Measurements from ENCODE around the gene HSD3B1. TPM values are rescaled to one million over a fixed set of nuclear protein-coding genes. Genes with fewer than 3 reads are reported as not detected.

Gene HSD3B1
- total RNA-seq (not detected), polyA plus RNA-seq (not detected)
- long read RNA-seq, donor 1: 0 reads
- long read RNA-seq, donor 2: 0 reads
- long read RNA-seq, donor 3: 0 reads

DNA sequence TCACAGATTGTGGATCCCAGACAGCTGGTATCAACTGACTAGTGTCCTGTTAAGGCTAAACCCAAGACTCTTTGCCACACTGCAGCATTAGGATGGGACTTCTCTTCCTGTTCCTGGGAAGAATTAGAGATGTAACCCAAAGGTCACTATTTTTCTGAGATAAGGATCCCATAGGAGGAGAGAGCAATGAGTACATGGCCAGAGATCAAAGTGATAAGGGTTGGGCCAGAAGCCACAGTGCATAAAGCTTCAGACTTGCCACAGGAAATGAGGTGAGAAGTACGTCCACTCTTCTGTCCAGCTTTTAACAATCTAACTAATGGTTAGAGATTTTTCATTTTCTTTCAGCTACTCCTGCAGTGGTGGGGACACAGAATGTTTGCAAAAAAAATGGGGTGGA, at the start of gene HSD3B1:
TSS of gene HSD3B1 (plus strand) at position 270 of the 400 bp plus-strand sequence. CDS start 267 bp downstream, outside the sequence.
- Histone ChIP-seq H3K4me1 (no peaks in the 10 kb centered on the region), H3K9me3 (peaks cover 0 to 4% (median 0%) of the 10 kb centered on the region in 12 donors), H3K27me3 (no peaks in the 10 kb centered on the region), H3K4me3 (no peak within 1 kb of the TSS), H3K36me3 (no peaks in the 10 kb centered on the region), H3K27ac (no peak within 1 kb of the TSS)
- ATAC-seq (no peak), DNase-seq (no peak)
- TF ChIP-seq, protein P1, sequence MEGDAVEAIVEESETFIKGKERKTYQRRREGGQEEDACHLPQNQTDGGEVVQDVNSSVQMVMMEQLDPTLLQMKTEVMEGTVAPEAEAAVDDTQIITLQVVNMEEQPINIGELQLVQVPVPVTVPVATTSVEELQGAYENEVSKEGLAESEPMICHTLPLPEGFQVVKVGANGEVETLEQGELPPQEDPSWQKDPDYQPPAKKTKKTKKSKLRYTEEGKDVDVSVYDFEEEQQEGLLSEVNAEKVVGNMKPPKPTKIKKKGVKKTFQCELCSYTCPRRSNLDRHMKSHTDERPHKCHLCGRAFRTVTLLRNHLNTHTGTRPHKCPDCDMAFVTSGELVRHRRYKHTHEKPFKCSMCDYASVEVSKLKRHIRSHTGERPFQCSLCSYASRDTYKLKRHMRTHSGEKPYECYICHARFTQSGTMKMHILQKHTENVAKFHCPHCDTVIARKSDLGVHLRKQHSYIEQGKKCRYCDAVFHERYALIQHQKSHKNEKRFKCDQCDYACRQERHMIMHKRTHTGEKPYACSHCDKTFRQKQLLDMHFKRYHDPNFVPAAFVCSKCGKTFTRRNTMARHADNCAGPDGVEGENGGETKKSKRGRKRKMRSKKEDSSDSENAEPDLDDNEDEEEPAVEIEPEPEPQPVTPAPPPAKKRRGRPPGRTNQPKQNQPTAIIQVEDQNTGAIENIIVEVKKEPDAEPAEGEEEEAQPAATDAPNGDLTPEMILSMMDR (IDR thresholded peaks at IDR 0.05): no peak
- intact Hi-C loops (cut with DNase I): no loop called here
- 50 to 64% (median 61%) methylated on average over 1 of the region's 1 CpG for WGBS, 4 donors

DNA sequence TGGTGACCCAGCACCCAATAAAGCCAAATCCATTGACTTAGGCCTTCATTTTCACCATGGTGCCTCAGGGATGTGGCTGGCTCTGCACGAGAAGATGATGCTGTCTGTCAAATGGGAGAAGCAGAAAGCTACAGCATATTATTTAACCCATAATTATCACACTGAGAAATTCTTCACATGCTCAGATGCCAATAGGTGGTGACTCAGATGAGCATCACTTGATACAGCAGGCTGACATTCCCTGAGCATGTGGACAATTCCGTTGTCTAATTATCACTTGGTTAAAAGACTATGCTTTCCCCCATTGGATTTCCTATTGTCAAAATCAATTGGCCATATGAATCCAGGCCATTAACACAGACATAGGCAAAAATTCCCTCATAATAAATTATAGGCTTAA, 44.0 kb upstream of the HSD3B1 start:
- Histone ChIP-seq H3K27ac (no peak overlapping the region), H3K9me3 (no peaks in the 10 kb centered on the region), H3K4me1 (no peaks in the 10 kb centered on the region), H3K27me3 (peaks cover 0 to 3% (median 0%) of the 10 kb centered on the region in 9 donors), H3K4me3 (no peak overlapping the region), H3K36me3 (no peaks in the 10 kb centered on the region)
- 77 to 87% (median 82%) methylated on average over 2 of the region's 2 CpGs for WGBS, 4 donors
- TF ChIP-seq, protein P1 (IDR thresholded peaks at IDR 0.05): no peak
- no peak for TF ChIP-seq POLR2A (IDR thresholded peaks at IDR 0.05)
- ATAC-seq: no peak
- intact Hi-C loops (cut with DNase I): no loop called here
- no peak for DNase-seq

DNA sequence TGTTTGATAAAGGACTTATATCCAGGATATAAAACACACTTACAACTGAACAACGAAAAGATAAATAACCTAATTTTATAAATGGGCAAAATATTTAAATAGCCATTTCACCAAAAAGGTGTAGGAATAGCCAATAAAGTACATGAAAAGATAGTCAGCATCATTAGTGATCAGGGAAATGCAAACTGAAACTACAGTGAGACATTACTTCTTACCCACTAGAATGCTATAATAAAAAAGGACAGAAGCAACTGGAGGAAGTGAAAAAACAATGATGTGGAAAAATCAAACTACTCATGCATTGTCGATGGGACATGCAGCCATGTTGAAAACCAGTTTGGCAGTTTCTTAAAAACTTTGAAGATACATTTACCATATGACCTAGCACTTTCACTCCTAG, 43.4 kb upstream of the HSD3B1 start:
- DNase-seq (no peak), ATAC-seq (no peak)
- peaks cover 0 to 3% (median 0%) of the 10 kb centered on the region in 9 donors for H3K27me3 ChIP-seq
- intact Hi-C loops (cut with DNase I): no loop called here
- no peaks in the 10 kb centered on the region for H3K9me3 ChIP-seq
- 54 to 88% (median 83%) methylated on average over 2 of the region's 2 CpGs for WGBS, 4 donors
- TF ChIP-seq POLR2A (IDR thresholded peaks at IDR 0.05): no peak
- TF ChIP-seq, protein P1 (IDR thresholded peaks at IDR 0.05): no peak
- no peak overlapping the region for H3K27ac ChIP-seq
- H3K36me3 ChIP-seq: no peaks in the 10 kb centered on the region
- no peaks in the 10 kb centered on the region for H3K4me1 ChIP-seq
- H3K4me3 ChIP-seq: no peak overlapping the region

DNA sequence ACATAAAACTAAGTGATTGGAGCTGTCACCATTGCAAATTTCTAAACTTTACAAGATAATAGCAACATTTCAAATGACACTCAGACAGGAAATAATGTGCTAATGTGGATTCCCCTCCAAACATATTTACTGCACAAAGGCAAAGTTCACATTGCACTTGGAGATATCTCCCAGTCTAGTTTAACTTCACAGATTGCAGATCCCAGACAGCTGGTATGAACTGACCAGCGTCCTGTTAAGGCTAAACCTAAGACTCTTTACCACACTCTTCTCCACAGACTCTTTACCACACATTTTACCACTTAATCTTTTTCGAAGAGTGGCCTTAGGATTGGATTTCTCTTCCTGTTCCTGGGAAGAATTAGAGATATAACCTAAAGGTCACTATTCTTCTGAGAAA, 40.6 kb upstream of the HSD3B1 start:
- intact Hi-C loops (cut with DNase I): no loop called here
- Histone ChIP-seq H3K27ac (no peak overlapping the region), H3K36me3 (no peaks in the 10 kb centered on the region), H3K4me3 (no peak overlapping the region), H3K4me1 (no peaks in the 10 kb centered on the region), H3K27me3 (no peaks in the 10 kb centered on the region), H3K9me3 (no peaks in the 10 kb centered on the region)
- no peak for DNase-seq
- TF ChIP-seq, protein P1 (IDR thresholded peaks at IDR 0.05): no peak
- no peak for TF ChIP-seq POLR2A (IDR thresholded peaks at IDR 0.05)
- WGBS, 4 donors: 57 to 72% (median 65%) methylated on average over 2 of the region's 2 CpGs
- no peak for ATAC-seq

All from heart left ventricle (tissue), 16 donors.